Activated CD8-positive, alpha-beta memory T cell treated with anti-CD3 and anti-CD28 coated beads for 48 hours (primary cell): Measurements from ENCODE around the gene CPNE8.

ENCODE experiments used
- DNase-seq, 3 experiments: peaks; one replicate each; pipeline ENCODE4 v3.0.0-alpha.2; 2020; ENCODE audit warnings: low read depth in 2 of 3, low spot score in 2 of 3

The CPNE8 gene

DNA sequence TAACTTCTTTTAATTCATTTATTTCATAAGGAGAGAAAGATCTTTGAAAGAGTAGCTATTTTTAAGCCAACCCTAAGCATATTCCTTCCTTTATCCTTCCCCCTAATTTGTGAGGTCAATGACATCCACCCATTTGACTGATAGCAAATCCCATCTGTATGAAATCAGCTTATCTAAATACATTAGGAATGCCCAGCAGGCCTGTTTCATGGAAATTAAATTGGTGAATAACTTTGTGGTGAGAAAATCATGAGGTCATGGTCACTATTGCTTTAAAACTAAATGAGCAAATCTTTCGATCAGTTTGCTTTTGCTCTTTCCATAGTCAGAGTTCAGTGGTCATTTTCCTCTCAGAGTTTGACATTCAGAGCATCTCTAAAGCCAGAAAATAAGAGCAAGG lies 256.6 kb downstream of the CPNE8 start:
- no peak for DNase-seq

- DNase-seq = no peak
Observed at GRCh38 chr12:38646146-38646545, 259.2 kb downstream of the CPNE8 start.

DNA sequence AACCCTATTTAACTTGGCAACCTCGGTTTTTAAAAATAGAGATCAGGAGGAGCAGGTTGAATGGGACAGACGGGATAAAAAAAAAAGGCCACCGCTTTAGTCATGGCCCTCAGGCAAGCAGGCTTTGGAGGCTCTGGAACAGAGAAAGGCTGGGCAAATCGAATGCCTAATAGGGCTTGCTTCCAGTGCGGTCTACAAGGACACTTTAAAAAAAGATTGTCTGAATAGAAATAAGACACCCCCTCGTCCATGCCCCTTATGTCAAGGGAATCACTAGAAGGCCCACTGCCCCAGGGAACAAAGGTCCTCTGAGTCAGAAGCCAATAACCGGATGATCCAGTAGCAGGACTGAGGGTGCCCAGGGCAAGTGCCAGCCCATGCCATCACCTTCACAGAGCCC lies 265.8 kb downstream of the CPNE8 start:
- no peak for DNase-seq

- no peak for DNase-seq
Observed at GRCh38 chr12:38638401-38638800, 267.0 kb downstream of the CPNE8 start.

- no peak for DNase-seq
Observed at GRCh38 chr12:38633511-38633910, 271.9 kb downstream of the CPNE8 start.

GRCh38 chr12:38629064-38629463 lies 276.3 kb downstream of the CPNE8 start:
- DNase-seq = no peak

- no peak for DNase-seq
Observed at GRCh38 chr12:38628288-38628687, 277.1 kb downstream of the CPNE8 start.

- DNase-seq = no peak
Observed at GRCh38 chr12:38625306-38625705, 280.1 kb downstream of the CPNE8 start.

DNA sequence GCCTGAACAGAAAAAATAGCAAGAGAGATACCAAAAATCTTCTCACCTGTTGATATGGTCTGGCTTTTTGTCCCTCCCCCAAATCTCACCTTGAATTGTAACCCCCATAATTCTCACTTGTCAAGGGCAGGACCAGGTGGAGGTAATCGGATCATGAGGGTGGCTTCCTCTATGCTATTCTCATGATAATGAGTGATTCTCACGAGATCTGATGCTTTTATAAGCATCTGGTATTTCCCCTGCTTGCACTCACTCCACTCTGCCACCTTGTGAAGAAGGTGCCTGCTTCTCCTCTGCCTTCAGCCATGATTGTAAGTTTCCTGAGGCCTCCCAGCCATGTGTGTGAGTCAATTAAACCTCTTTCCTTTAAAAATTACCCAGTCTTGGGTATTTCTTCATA lies 291.2 kb downstream of the CPNE8 start:
- DNase-seq = no peak

DNA sequence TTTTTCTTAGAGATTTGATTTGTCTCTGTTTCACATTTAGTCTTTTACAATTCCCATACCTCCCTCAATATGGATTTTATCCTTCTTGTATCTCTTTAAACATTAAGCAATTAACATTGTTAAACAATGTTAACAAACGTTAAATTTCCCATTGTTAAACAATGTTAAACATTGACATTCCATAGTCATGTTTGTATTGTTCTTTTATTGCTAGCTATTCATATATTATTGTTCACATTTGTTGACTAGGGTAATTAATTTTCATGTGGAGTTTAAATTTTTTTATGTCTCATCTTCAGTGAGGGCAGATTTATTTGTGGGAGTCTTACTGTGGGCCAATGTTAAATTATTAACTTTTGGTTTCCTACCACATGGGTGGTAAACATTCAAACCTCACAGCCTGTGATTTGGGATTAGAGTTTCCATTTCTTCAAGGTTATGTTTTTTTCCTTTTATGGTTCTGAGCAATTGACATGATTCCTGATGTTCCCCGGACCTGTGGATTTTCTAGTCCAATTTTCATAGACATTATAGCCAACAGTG lies 294.5 kb downstream of the CPNE8 start:
- DNase-seq = no peak

- DNase-seq = no peak
Observed at GRCh38 chr12:38607295-38607694, 298.1 kb downstream of the CPNE8 start.
